NCI-H146 treated with DMSO at 0.1 percent for 48 hours (cell line): Measurements from ENCODE around the gene HAUS8.
"Not testable (repeated sequence)": the region's sequence is repeated elsewhere in the genome, so short reads cannot be mapped to it uniquely, and the experiment has no call there.

ENCODE experiments used
- DNase-seq: peaks from one replicate; lab custom pipeline; 2025; ENCODE audit not compliant: unreplicated experiment; lab: John Stamatoyannopoulos, UW

HAUS8 gene

GRCh38 chr19:17037184-17037583 lies 38.1 kb downstream of the HAUS8 start:
- DNase-seq: no peak

- DNase-seq: no peak
Measured at GRCh38 chr19:17036640-17037039, 38.6 kb downstream of the HAUS8 start.

GRCh38 chr19:17035842-17036424 lies 39.3 kb downstream of the HAUS8 start:
- DNase-seq: no peak

GRCh38 chr19:17031741-17032140 lies 43.5 kb downstream of the HAUS8 start:
- DNase-seq: no peak

- DNase-seq: no peak
Measured at GRCh38 chr19:17027535-17027975, 47.7 kb downstream of the HAUS8 start.

GRCh38 chr19:17026706-17027534 lies 48.3 kb downstream of the HAUS8 start, which contains the start of gene CPAMD8:
Gene CPAMD8 (minus strand): TSS chr19:17026810. CDS start chr19:17026642, 168 bp downstream.
- DNase-seq: no peak

GRCh38 chr19:17025991-17026658 lies 49.1 kb downstream of the HAUS8 start:
- no peak for DNase-seq

GRCh38 chr19:17025361-17025760 lies 49.9 kb downstream of the HAUS8 start:
- no peak for DNase-seq

GRCh38 chr19:17024941-17025340 lies 50.3 kb downstream of the HAUS8 start:
- DNase-seq: not testable (repeated sequence)

- DNase-seq: no peak
Measured at GRCh38 chr19:17023805-17024204, 51.4 kb downstream of the HAUS8 start.

- no peak for DNase-seq
Measured at GRCh38 chr19:17022738-17023137, 52.5 kb downstream of the HAUS8 start.

GRCh38 chr19:17021793-17022590 lies 53.3 kb downstream of the HAUS8 start:
- no peak for DNase-seq

- DNase-seq: no peak
Measured at GRCh38 chr19:17021328-17021727, 53.9 kb downstream of the HAUS8 start.

GRCh38 chr19:17020823-17021222 lies 54.4 kb downstream of the HAUS8 start:
- DNase-seq: no peak

- DNase-seq: no peak
Measured at GRCh38 chr19:17020385-17020784, 54.9 kb downstream of the HAUS8 start.

GRCh38 chr19:17014212-17014861 lies 60.9 kb downstream of the HAUS8 start:
- DNase-seq: not testable (repeated sequence)

GRCh38 chr19:17011485-17011884 lies 63.8 kb downstream of the HAUS8 start:
- DNase-seq: no peak

- no peak for DNase-seq
Measured at GRCh38 chr19:17006579-17006978, 68.7 kb downstream of the HAUS8 start.

- DNase-seq: no peak
Measured at GRCh38 chr19:17005000-17005399, 70.3 kb downstream of the HAUS8 start.

GRCh38 chr19:17004386-17004785 lies 70.9 kb downstream of the HAUS8 start:
- no peak for DNase-seq

GRCh38 chr19:17002455-17002854 lies 72.8 kb downstream of the HAUS8 start:
- DNase-seq: no peak
